LHCN-M2 (cell line): ENCODE data around the gene SMYD3. TPM values are rescaled to one million over a fixed set of nuclear protein-coding genes. Genes with fewer than 3 reads are reported as not detected.
"Not testable (repeated sequence)": the region's sequence is repeated elsewhere in the genome, so short reads cannot be mapped to it uniquely, and the experiment has no call there.

Experiments
- DNase-seq: peaks from one replicate; pipeline ENCODE4 v3.0.0-alpha.2; 2012; ENCODE audit warnings: low read depth
- total RNA-seq: library from RNA; depleted of rRNA; stranded (reverse); fragments of >200 nt; gene quantifications from 2 replicates; pipeline ENCODE4 v1.2.3, GENCODE V29; 2014

SMYD3 gene
- total RNA-seq, 1 experiment from 2014 or later, result 34.0 TPM

DNA sequence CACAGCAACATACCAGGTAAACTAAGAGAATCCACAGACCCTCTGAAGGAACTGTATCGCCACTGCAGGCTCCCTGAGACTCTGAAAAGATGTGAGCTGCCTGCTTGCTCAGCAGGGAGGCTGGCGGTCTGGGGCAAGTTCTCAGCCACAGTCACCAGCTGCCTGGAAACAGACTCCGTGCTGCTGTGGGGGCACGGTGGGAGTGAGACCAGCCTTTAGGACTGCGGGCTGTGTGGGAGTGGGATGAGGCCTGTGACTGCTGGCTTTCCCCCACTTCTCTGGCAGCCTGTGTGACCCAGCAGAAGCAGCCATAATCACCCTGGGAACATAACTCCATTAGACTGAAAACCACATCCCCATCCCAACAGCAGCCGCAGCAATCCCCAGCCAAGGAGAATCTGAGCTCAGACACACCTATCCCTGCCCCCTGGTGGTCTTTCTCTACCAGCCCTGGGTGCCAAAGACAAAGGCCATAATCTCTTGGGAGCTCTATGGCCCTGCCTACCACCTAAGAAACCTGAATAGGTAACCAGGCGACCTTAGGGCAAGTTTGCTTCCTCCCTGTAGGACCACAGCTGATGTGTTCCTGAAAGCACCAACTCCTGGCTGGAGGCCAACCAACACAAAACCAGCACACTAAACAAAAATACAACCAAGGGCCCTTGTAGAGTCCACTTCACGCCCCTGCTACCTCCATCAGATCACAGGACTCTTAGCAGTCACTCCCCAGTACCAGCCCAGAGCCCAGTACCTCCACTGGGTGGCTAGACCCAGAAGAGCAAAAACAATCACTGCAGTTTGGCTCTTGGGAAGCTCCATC lies 151.5 kb downstream of the SMYD3 start:
- DNase-seq, result no peak

DNA sequence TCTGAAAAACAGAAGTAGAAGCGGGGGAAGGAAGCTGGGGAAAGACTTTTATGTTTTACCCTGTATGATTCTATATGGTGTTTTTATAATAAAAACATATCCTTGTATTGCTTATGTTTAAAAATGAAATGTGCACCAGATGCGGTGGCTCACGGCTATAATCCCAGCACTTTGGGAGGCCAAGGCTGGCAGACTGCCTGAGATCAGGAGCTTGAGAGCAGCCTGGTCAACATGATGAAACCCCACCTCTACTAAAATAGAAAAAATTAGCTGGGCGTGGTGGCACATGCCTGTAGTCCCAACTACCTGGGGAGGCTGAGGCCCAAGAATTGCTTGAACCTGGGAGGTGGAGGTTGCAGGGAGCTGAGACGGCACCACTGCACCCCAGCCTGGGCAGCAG lies 155.4 kb downstream of the SMYD3 start:
- DNase-seq, result no peak

DNA sequence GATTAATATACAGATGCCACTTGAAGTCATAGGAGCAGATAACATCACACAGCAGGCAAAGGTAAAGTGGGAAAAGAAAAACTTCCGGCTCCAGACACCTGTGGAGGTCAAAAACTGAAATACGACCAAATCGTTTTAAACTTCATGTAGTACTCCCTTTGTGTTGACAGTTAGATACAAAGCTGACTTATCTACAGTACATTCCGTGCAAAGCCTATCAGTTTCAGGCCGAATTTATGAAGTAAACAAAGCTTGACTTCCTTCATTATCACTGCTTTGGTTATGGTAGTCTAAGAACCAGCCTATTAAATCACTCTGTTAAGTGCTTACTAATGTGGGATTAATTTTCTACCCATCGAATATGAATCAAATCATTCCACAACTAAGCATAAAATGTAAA lies 156.3 kb downstream of the SMYD3 start:
- DNase-seq, result no peak

DNA sequence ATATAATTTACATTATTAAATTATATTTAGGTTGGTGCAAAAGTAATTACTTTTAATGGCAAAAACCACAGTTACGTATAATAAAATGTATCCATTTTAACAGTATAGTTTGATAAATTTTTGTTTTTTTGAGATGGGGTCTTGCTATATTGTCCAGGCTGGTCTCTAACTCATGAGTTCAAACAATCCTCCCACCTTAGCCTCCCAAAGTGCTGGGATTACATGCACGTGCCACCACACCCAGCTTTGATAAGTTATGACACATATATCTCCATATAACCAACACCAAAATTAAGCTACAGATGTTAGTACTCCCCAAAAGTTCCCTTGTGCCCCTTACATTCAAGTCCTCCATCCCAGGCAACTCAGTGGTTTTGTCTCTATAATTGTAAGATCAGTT lies 163.1 kb downstream of the SMYD3 start:
- DNase-seq, result no peak

DNA sequence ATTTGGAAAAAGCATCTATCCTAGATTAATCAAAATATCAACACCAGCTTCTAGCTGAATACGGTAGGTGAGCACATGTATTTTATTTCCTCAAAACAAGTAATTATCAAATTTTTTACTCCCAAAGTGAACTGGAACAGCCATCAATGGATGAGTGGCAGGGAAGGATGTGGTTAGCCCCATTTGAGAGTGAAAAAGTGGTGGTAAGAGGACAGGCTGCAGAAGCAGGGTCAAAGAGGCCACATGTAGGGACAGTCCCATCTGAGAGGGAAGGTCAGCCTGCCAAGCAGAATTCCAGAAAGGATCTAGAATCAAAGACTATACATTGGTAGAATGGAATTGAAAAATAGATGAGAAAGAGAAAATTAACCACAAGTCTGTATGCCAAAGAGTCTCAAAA lies 163.8 kb downstream of the SMYD3 start:
- no peak for DNase-seq

DNA sequence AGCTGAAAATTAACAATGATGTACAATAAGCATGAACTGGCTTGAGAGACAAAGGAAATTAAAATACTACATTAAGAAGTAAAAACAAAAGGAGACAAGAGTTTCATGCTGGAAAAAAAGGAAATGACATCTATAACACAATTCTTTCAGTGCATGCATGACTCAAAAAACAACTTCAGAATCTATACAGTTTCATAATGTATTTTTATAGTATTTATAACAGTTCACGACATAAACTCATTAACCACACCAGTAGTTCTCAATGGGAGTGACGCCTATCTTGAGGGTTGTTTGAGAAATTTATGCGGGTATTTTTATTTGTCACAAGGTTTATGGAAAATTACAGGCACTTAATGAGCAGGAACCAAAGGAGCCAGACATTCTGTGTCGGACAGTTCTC lies 168.5 kb downstream of the SMYD3 start:
- DNase-seq, result no peak

DNA sequence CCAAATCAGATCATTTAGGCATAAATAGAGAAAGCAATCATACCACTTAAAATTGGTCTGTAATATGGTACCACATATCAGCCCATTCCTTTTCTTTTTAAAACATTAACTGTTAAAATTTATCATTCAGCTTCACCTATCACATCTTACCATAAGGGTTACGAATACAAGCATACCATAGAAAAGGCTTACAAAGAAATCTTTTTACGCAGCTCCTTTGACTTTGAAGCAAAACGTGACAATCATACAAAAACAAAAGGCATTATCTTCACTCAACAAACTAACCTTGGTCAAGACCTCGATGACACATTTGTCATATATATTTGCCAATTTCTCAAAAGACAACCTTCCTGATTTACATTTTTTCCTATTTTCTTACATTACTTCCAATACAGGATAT lies 169.0 kb downstream of the SMYD3 start:
- no peak for DNase-seq

DNA sequence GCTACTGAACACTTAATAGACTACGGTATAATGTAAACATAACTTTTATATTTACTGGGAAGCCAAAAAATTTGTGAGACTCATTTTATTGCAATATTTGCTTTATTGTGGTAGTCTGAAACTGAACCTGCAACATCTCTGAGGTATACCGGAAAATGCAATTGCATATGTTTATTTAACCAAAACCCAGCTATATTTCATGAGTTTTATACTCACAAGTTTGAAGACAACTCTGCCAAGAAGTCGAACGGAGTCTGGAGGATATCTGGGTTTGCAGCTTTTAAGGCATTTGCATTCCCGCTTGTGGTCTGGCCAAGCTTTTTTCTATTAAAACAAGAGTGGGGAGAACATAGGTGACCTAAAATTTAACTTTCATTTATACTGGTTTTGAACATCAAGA lies 171.9 kb downstream of the SMYD3 start:
- DNase-seq, result no peak

DNA sequence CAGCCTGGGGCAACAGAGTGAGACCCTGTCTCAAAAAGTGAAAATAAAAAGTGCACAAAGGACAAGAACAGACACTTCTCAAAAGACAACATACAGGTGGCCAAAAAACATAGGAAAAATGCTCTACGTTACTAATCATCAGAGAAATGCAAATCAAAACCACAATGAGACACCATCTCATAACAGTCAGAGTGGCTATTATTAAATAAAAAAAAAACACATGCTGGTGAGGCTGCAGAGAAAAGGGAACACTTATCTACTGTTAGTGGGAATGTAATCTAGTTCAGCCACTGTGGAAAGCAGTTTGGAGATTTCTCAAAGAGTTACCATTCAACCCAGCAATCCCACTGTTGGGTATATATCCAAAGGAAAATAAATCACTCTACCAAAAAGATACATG lies 173.2 kb downstream of the SMYD3 start:
- no peak for DNase-seq

DNA sequence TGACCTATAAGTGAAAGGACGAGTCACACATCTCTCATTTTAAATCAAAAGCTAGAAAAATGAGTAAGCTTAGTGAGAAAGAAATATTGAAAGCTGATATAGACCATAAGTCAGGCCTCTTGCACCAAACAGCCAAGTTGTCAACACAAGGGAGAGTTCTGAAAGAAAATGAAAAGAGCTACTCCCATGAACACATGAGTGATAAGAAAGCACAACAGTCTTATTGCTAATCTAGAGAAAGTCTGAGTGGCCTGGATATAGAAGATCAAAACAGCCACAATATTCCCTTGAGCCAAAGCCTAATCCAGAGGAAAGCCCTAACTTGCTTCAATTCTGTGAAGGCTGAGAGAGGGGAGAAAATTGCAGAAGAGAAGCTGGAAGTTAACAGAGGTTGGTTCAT lies 175.0 kb downstream of the SMYD3 start:
- no peak for DNase-seq

DNA sequence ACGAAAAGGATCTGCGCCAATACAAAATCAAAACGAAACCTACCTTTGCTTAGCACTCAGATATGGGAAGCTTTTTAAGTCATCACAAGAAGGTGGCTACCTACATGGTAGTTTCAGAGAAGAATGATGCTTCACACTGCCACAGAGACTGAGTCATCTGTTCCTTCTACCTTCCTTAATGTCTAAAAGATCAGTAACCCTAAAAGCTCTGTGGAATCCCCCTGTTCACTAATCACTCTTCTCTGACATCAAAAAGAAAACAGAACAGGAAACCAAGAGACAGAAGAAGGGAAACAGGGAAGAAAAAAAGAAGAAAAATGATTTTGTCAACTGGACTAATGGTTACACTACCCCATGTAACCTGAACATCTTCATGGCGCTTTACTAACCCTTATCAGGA lies 177.2 kb downstream of the SMYD3 start:
- DNase-seq, result no peak

DNA sequence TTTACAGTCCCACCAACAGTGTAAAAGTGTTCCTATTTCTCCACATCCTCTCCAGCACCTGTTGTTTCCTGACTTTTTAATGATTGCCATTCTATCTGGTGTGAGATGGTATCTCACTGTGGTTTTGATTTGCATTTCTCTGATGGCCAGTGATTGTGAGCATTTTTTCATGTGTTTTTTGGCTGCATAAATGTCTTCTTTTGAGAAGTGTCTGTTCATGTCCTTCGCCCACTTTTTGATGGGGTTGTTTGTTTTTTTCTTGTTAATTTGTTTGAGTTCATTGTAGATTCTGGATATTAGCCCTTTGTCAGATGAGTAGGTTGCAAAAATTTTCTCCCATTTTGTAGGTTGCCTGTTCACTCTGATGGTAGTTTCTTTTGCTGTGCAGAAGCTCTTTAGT lies 177.8 kb downstream of the SMYD3 start:
- not testable (repeated sequence) for DNase-seq

DNA sequence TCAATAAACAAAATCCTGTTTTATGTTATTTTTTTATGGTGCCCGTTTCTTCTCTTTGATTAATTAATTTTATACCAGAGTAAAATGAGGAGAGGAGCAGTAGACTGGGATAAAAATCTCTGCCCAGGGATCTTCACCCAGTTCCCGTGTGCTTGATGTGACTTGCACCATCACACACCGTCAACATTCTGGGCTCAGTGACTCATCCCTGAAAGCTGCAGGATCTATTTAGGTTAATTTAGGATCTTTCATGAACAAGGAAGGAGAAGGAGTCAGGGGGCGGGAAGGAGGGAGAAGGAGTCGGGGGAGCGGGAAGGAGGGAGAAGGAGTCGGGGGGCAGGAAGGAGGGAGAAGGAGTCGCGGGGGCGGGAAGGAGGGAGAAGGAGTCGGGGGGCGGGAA lies 182.4 kb downstream of the SMYD3 start:
- DNase-seq, result peak; percentile 24

DNA sequence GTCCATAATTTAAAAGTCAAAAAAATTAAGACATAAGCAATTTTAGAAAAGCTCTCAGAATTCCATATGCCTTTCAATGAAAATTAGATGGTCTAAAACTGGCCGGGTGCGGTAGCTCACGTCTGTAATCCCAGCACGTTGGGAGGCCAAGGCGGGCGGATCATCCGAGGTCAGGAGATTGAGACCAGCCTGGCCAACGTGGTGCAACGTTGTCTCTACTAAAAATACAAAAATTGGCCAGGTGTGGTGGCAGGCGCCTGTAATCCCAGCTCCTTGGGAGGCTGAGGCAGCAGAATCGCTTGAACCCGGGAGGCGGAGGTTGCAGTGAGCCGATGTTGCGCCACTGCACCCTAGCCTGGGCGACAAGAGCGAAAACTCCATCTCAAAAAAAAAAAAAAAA lies 183.0 kb downstream of the SMYD3 start:
- DNase-seq, result not testable (repeated sequence)

DNA sequence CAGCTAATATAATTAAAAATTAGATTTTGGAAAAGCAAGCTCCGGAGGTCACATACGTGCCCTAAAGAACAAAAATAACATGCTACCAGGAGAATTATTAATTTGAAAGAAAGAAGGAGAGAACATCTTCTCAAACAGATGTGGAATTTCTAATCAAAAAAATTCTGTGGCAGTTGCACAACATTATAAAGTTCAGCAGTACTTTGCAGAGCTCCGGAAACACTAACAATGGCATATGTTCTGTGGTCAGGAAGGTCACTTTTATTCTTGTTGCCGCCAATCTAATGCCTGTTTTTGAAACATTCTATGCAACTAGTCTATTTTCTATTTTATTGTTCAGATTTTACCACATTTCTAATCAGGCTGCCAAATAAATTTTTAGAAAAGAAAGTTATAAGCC lies 186.8 kb downstream of the SMYD3 start:
- DNase-seq, result peak; percentile 80

DNA sequence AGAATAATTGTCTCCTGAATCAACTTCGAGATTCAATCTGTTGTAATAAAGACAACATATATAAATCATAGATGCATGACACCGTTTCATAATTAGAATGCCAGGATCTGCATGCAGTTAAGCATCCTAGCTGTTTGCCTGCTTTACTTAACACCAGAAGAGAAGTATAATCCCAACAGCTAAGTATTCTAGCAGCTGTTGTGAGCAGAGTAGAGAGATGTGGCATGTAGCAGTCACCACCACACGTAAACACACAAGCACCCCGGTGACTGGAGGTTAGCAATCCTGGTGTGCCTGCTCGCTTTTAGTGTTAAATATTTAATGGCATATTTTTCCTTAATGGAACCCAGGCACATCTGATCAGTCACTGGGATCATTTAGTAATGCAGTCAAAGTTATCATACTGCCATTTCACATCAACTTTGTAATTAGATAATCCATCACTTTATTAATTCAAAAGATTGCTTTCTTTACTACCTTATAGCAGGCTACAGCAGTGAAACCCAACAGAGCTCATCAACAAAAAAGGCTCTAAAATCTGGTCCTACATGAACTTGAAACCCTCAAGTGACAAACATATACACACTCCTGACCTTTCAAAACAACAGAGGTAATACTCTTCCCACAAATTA lies 187.9 kb downstream of the SMYD3 start:
- DNase-seq, result peak; percentile 58

DNA sequence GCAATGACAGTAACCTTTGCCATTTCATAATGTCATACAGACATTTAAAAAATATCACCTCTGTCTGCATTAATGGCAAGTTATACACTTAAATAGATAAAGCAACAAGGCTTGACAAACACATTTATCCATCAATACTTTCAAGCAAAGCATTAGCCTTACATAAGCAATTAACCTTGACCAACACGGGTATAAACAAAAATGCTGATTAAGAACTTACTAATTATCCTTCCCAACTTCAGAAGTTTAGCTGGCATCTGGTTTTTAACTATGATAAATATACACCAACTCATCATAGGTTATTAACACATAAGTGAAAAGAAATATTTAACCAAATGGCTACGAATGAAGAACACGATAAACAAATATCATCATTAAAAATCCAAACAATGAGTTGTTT lies 188.5 kb downstream of the SMYD3 start:
- DNase-seq, result no peak

DNA sequence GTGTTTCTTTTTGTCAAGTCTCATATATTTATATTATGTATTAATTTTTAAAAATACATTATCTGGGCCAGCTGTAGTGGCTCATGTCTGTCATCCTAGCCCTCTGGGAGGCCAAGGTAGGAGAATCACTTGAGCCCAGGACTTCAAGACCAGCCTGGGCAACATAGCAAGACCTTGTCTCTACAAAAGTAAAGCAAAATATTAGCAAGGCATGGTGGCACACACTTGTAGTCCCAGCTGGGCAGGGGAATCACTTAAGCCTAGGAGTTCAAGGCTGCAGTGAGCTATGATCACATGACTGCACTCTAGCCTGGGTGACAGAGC lies 189.1 kb downstream of the SMYD3 start:
- DNase-seq, result no peak

DNA sequence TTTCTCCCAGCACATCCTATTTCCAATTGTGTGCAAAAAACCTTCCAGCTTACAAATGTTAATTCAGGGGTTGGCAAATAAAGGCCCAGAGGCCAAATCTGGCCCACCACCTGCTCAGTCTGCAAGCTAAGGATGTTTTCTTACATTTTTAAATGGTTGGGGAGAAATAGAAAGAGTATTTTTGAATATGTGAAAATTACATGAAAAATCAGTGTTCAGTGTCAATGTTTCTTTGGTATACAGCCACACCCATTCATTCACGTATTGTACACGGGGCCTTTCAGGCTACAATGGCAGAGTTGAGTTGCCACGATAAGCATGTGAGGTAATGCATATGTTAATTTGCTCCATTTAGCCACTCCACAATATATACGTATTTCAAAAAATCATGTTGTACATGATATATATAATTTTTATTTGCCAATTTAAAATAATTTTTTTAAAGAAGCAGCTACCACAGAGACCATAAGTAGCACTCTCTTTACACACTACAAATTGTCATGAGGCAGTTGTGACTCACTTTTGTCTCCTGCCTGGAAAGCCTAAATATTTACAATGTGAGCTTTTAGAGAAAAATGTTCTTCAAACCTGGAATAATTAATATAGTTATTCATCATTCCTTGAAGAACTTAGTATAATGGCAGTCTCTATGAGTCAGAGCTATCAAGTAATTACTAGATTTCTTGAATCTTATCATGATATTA lies 189.6 kb downstream of the SMYD3 start:
- peak; percentile 55 for DNase-seq

DNA sequence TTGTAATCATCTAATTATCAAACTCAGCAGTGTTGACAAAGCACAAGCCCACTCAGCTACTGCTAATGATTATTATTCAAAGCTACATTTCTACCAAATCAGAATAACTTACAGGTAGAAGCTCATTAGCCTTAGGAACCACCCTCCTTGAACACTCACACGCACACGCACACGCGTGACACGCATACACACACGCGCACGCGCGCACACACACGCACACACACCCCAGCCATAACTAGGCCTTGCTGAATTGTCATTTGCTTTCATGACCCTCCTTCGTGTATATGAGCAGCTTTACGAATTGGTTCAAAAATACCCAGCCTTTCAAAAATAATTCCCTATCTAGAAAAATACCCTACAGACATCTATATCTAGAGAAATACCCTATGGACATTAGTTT lies 195.6 kb downstream of the SMYD3 start:
- DNase-seq, result no peak

DNA sequence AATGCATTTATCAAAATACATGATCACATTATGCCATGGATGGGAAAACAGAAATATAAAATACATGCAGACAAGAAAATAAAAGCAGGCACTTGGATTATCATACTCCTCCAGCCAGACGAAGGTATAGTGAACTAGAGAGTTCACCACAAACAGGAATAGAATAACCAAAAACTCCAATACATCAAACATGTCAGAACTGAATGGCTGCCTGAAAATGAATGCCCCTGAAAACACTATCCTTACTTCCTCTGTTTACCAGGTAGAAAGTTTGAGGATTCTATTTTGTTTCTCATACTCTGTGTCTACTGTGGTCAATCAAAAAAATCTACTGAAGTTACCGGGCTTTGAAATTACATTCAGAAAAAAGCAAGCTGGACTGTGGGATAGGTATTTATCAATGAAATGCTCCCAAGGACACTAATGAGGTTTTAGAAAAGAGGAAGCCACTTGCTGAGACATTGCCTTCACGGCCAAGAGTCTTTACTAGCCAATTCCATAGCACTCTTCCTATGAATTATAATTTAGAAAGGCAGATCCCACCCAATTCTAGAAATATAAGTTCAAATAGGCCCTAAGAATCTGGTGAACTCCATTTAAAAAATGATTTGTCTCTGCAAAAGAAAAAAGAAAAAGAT lies 197.7 kb downstream of the SMYD3 start:
- no peak for DNase-seq

DNA sequence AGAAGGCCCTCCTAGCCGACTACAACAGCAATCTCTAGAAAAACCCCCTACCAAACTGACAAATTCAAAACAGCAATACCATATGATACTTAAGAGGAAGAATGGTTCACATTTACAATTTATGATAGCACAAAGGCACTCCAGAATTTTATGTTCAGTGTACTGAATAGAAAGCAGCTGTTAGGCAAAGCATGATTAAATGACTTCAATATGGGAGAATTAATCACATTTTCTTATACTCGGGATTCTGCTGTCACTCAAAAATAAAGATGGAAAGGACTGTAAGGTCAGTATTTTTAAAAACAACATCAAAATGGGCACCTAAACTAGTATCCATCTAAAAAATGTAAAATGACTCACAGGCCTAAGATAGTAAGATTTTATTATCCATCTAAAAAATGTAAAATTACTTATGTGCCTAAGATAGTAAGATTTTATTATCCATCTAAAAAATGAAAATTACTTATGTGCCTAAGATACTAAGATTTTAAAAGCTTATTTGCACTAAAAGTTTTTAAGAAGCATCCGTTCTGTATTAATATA lies 198.5 kb downstream of the SMYD3 start:
- DNase-seq, result no peak
